NCI-H226 (cell line): ENCODE data around the gene CIB4.

Experiments used
- DNase-seq: peaks from one replicate; pipeline ENCODE4 v3.0.0-alpha.2; 2015

Gene CIB4

DNA sequence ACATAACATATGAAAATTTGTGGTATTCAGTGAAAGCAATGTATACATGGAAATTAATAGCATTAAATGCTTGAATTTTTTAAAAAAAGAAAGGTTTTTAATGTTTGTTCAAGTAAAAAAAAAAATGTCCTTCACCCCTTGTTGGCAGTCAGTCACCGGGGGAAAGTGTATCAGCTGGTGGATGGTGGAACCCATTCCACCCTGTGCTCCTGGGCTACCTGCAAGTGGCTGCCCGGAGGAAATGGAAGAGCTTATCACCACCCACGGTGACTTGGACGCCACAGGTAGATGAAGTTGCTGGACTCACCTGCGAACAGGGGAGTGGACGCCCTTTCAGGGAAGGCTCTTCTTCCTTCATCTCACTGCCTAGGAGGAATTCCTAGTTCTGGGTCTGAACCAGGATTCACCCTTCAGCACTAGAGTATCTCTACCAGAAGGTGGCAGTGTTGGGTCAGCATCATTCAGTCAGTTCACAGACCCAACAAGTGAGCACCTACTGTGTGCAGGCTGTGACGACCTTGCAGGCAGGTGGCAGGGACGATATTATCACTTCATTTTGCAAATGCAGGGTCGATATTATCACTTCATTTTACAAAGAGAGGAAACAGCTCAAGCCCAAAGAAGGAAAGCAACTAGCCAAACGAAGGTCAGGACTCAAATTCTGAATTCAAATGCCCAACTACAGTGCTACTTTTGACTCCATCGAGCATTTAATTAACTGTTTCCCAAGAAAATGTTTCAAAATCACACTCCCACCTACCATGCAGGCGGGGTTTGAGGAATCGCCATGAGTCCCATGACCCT is 35.8 kb downstream of the CIB4 start:
- no peak for DNase-seq

- DNase-seq = no peak
Observed at GRCh38 chr2:26602575-26602974, 38.6 kb downstream of the CIB4 start.

GRCh38 chr2:26599387-26599786 is 41.8 kb downstream of the CIB4 start:
- no peak for DNase-seq

GRCh38 chr2:26598996-26599373 is 42.2 kb downstream of the CIB4 start:
- no peak for DNase-seq

GRCh38 chr2:26598336-26598995 is 42.7 kb downstream of the CIB4 start:
- no peak for DNase-seq

DNA sequence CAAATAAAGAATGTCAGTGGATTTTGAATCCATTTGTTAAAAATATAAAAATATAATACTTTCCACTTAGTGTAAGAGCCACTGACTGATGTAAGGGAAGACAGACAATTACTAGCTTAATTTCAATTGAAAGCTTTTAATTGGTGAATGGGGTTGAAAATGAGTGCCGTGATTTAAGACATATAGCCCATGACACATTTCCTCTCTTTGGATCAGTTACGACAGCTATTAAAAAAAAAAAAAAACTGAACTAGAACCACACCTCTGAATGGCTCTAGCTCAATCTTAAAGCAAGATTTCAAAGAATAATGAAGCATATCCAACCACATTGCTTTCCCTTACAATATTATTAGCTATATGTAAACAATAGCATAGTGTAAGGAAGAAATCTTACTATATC is 44.0 kb downstream of the CIB4 start:
- DNase-seq = no peak

- DNase-seq = no peak
Observed at GRCh38 chr2:26595146-26595545, 46.0 kb downstream of the CIB4 start.

GRCh38 chr2:26591619-26592505 is 49.3 kb downstream of the CIB4 start:
- DNase-seq = no peak

DNA sequence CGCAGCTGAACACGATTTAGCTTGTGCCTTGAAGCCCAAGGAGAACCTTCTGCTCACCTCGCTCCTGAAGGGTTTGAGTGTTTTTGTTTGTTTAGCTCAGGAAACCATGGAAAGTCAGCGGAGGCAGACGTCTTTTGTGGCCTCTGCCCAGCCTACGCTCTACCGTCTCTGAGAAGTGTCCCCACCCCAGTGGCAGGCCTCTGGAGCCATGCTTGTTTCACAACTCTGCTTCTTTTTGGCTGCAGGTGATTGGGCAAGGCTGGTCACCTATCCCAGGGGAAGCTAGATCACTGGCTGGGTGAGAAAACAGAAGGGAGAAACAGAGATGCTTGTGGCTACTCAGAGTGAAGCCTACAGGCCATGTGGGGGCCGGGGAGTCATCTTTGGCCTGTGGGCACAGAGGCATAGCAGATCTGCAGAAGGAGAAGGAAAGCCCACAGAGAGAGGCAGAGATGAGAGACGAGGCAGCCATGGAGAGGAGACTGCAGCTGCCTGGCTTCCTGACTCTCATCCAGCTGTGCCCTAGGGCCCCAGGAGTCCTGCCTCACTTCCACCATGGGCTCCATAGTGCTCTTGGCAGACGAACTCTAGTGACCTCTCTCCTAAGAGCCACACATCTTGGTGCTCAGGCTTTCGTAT is 50.1 kb downstream of the CIB4 start:
- DNase-seq = no peak

DNA sequence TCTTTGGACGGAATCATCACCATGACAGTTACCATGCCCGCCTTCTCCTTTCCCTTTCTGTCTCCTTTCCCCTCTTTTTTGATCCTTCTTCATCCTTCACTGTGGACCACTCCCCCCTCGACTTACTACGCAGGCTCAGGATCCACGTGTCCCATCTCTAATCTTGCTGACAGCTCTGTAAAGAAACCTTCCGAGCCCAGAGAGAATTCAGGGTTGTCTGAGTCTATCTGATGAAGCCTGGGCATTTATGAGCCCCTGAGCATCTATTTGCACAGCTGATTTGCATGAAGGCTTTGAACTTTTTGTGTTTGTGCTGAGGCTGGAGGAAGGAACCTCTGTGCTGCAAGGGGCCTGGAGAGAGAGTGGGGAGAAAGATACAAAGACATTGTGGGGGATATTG is 50.7 kb downstream of the CIB4 start:
- no peak for DNase-seq

GRCh38 chr2:26588576-26588975 is 52.6 kb downstream of the CIB4 start:
- DNase-seq = no peak

DNA sequence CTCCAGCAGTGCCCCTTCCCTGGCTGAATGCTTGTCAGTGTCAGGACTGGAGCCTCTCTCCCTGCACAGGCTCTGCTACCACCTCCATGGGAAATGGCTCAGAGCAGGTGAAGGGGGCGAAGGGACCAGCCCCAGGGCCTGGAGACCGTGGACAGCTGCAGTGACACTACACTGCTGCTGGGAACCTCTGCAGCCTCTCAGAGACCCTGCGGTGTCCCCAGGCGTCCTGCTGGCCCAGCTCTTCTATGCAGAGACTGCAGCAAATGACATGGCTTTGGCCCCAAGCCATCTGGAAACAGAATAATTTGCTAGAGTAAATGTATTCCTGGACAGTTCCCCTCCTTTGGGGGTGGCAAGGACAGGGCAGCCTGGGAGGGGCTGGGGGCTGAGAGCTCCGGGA is 53.2 kb downstream of the CIB4 start:
- no peak for DNase-seq

DNA sequence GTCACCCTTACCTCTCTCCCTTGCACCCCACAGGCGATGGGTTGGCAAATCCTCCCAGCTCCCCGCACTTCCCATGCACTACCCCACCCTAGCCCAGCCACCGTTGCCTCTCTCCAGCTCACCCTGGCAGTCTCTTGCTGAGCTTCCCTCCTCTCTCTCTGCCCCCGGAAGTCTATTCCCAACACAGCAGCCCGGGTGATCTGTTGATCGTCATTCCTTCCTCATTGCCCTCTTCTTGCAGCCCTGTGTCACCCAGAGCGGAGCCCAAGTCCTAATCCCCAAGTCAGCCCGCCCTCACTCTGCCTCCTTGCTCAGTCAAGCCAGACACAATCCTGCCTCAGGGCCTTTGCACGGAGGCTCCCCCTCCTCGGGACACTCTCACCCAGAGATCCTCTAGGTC is 55.2 kb downstream of the CIB4 start:
- no peak for DNase-seq

DNA sequence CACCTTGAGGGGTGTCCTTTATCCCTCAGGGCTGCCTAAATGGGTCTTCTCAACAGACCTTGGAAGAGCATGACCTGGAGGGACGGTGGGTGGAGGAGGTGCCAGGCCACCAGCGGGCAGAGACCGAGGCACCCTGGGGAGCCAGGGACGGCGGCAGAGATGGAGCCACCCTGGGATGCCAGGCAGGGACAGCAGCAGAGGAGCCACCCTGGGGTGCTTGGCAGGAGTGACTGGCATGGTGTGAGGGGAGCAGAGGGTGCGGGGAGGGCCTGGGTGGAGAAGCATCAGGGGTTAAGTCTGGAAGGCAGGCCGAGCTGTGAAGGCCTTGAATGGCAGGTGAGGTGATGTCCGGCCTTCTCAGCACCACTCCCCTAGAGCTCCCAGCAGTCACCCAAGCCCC is 56.1 kb downstream of the CIB4 start:
- no peak for DNase-seq

DNA sequence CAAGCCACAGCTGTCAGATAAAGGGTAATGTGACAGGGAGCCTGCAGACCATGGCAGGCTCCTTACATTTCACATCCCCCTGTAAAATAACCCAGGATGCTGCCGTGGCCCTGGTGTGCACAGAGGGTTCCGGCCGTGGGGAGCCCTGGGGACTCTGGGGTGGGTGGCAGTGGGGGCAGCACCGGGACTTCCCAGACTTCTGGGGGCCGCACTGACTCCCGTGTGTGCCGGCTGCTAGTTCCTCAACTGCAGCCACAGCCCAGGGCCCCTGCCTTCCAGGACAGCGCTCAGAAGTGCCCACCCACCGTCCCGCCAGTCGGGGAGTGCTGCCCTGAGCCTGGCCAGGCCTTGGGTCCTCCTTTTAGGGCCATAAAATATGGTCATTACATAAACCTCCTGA is 56.5 kb downstream of the CIB4 start:
- no peak for DNase-seq

- DNase-seq = no peak
Observed at GRCh38 chr2:26584191-26584590, 57.0 kb downstream of the CIB4 start.

- DNase-seq = no peak
Observed at GRCh38 chr2:26583381-26583911, 57.7 kb downstream of the CIB4 start.

- no peak for DNase-seq
Observed at GRCh38 chr2:26582890-26583289, 58.3 kb downstream of the CIB4 start.

- no peak for DNase-seq
Observed at GRCh38 chr2:26581991-26582842, 58.9 kb downstream of the CIB4 start.

DNA sequence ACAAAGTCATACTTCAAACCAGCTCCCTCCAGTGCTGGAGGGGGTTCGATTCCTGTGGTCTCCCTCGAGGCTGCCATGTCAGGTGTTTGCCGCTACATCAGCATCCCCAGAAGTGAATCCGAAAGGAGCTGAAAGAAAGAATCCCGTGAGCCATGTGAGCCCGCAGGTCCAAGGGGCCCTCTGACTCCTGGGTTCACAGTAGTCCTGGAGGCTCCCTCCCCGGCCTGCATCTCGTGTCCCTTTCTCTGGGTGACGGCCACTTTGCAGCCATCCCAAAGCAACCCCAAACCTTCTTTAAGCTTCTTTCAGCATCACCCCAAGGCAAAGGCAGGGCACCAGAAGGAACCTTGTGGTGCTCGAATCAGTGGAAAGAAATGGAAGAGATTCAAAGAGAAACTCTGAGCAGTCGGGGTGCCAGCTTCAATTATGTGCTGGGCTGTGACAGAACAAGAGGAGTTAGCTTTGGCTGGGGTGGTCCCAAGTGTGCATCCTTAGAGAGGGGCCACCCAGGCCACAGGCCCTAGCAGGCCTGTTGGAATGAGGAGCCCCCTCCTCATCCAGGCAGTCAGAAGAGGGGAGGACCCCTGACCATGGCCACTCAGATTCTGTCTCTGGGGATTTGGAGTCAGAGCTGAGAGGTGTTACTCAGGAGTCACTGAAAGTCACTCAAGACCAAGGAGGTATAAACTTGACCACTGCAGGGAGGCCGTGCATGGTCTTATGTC is 59.7 kb downstream of the CIB4 start:
- DNase-seq = no peak

GRCh38 chr2:26580751-26581150 is 60.4 kb downstream of the CIB4 start:
- DNase-seq = no peak
